IMR-90 (cell line): ENCODE results near the gene HSPA1A. TPM values are rescaled to one million over a fixed set of nuclear protein-coding genes. Genes with fewer than 3 reads are reported as not detected.

ENCODE experiments used
- ATAC-seq: fragments of 200-7000 bp; cut with Tn5 transposase; 2 replicates; pipeline ENCODE4 v1.9.1; 2020; ENCODE audit warnings: low read depth, mild to moderate bottlenecking, moderate library complexity
- BruUV-seq: library from RNA; stranded (reverse); fragments of 400-500 nt; replicated peaks from 2 replicates; lab custom pipeline; 2021; lab: Mats Ljungman, UMichigan
- CTCF ChIA-PET: fragments of 300-600 bp; formaldehyde crosslinking; extraction: SDS; loops from one replicate; lab custom pipeline; 2021; ENCODE audit warnings: antibody characterized with exemption; lab: Yijun Ruan, JAX
- POLR2A ChIA-PET: fragments of 300-600 bp; sonication (Branson Sonifier 250); formaldehyde crosslinking; loops from one replicate; lab custom pipeline; 2022; ENCODE audit warnings: antibody characterized with exemption; ENCODE audit not compliant: unreplicated experiment; lab: Charles Lee
- DNase-seq: peaks from one replicate; pipeline ENCODE4 v3.0.0; 2013
- H2AFZ ChIP-seq: replicated peaks from 2 replicates; pipeline ENCODE3; 2013; ENCODE audit warnings: low read length, mild to moderate bottlenecking; ENCODE audit not compliant: poor library complexity
- H2AK5ac ChIP-seq: 2 replicates; pipeline ENCODE4 v1.6.1; 2013; ENCODE audit warnings: low read depth, low read length, inconsistent platforms
- H2AK9ac ChIP-seq: replicated peaks from 2 replicates; pipeline ENCODE3; 2013; ENCODE audit warnings: mild to moderate bottlenecking, low read depth, low read length, moderate library complexity; ENCODE audit not compliant: poor library complexity
- H2BK120ac ChIP-seq: 2 replicates; pipeline ENCODE4 v1.6.1; 2013; ENCODE audit warnings: low read depth, low read length, inconsistent platforms
- H2BK15ac ChIP-seq: 3 replicates; pipeline ENCODE4 v1.6.1; 2013; ENCODE audit warnings: low read depth, low read length, inconsistent platforms
- H2BK20ac ChIP-seq: 2 replicates; pipeline ENCODE4 v1.6.1; 2013; ENCODE audit warnings: low read depth, mild to moderate bottlenecking, inconsistent platforms, low read length, moderate library complexity
- H2BK5ac ChIP-seq: 2 replicates; pipeline ENCODE4 v1.6.1; 2013; ENCODE audit warnings: mild to moderate bottlenecking, low read depth, low read length, inconsistent platforms; ENCODE audit not compliant: poor library complexity, severe bottlenecking
- H3K14ac ChIP-seq: replicated peaks from 2 replicates; pipeline ENCODE4 v1.6.1; 2013; ENCODE audit warnings: low read depth, low read length, inconsistent platforms
- H3K18ac ChIP-seq: 2 replicates; pipeline ENCODE4 v1.6.1; 2013; ENCODE audit warnings: low read depth, low read length, control low read depth
- H3K23ac ChIP-seq: 2 replicates; pipeline ENCODE4 v1.6.1; 2013; ENCODE audit warnings: low read depth, low read length, inconsistent platforms
- H3K27ac ChIP-seq: 2 replicates; pipeline ENCODE4 v1.5.1; 2013; ENCODE audit warnings: mild to moderate bottlenecking, control low read depth, low read length; ENCODE audit not compliant: insufficient read depth
- H3K27me3 ChIP-seq: 2 replicates; pipeline ENCODE4 v1.6.1; 2013; ENCODE audit warnings: low read length; ENCODE audit not compliant: control insufficient read depth, insufficient read depth
- H3K36me3 ChIP-seq: 2 replicates; pipeline ENCODE4 v1.6.1; 2013; ENCODE audit warnings: low read length, mixed read lengths; ENCODE audit not compliant: control insufficient read depth, insufficient read depth
- H3K4ac ChIP-seq: 2 replicates; pipeline ENCODE4 v1.6.1; 2013; ENCODE audit warnings: low read depth, low read length, inconsistent platforms
- H3K4me1 ChIP-seq: 2 replicates; pipeline ENCODE4 v1.6.1; 2013; ENCODE audit warnings: low read length, mixed read lengths; ENCODE audit not compliant: control insufficient read depth, insufficient read depth
- H3K4me2 ChIP-seq: 2 replicates; pipeline ENCODE4 v1.6.1; 2013; ENCODE audit warnings: low read depth, mild to moderate bottlenecking, control low read depth, low read length, moderate library complexity
- H3K4me3 ChIP-seq: 2 replicates; pipeline ENCODE4 v1.5.1; 2013; ENCODE audit warnings: low read depth, mild to moderate bottlenecking, control low read depth, low read length, moderate library complexity; ENCODE audit not compliant: insufficient read depth
- H3K56ac ChIP-seq: 2 replicates; pipeline ENCODE4 v1.6.1; 2013; ENCODE audit warnings: low read length, inconsistent platforms; ENCODE audit not compliant: insufficient read depth; ENCODE audit errors: extremely low read depth
- H3K79me1 ChIP-seq, 2 experiments: 2 replicates each; pipeline ENCODE4 v1.6.1; 2013; ENCODE audit warnings: low read length in 2 of 2, inconsistent platforms in 1 of 2, low read depth in 1 of 2
- H3K9ac ChIP-seq: 2 replicates; pipeline ENCODE4 v1.6.1; 2013; ENCODE audit warnings: low read depth, low read length, control low read depth
- H3K9me1 ChIP-seq: 2 replicates; pipeline ENCODE4 v1.6.1; 2013; ENCODE audit warnings: low read length, inconsistent platforms; ENCODE audit not compliant: insufficient read depth
- H3K9me3 ChIP-seq: 2 replicates; pipeline ENCODE4 v1.6.1; 2013; ENCODE audit warnings: low read length; ENCODE audit not compliant: control insufficient read depth, insufficient read depth
- H4K20me1 ChIP-seq: 2 replicates; pipeline ENCODE4 v1.6.1; 2013; ENCODE audit warnings: low read length, inconsistent platforms; ENCODE audit not compliant: insufficient read depth
- H4K5ac ChIP-seq: 2 replicates; pipeline ENCODE4 v1.6.1; 2013; ENCODE audit warnings: mild to moderate bottlenecking, low read depth, low read length, control low read depth
- H4K8ac ChIP-seq, 2 experiments: 2 replicates each; pipeline ENCODE4 v1.6.1; 2013; ENCODE audit warnings: low read depth in 2 of 2, low read length in 2 of 2, control low read depth in 1 of 2, inconsistent platforms in 1 of 2
- H4K91ac ChIP-seq: 2 replicates; pipeline ENCODE4 v1.6.1; 2013; ENCODE audit warnings: low read depth, low read length, inconsistent platforms; ENCODE audit not compliant: insufficient read depth
- CEBPB ChIP-seq: IDR thresholded peaks from 2 replicates; pipeline ENCODE4 v1.6.1; 2012; ENCODE audit warnings: low read depth, low read length, improper control_type of control experiment
- CHD1 ChIP-seq: IDR thresholded peaks from 2 replicates; pipeline ENCODE4 v1.6.1; 2012; ENCODE audit warnings: low read depth, low read length, improper control_type of control experiment
- FOS ChIP-seq: fragments of 150-350 bp; IDR thresholded peaks from 2 replicates; pipeline ENCODE4 v1.6.1; 2016; ENCODE audit warnings: low read depth, low read length
- MAFK ChIP-seq: IDR thresholded peaks from 2 replicates; pipeline ENCODE4 v1.6.1; 2012; ENCODE audit warnings: low read depth, low read length, improper control_type of control experiment
- MAZ ChIP-seq: IDR thresholded peaks from 2 replicates; pipeline ENCODE4 v1.6.1; 2012; ENCODE audit warnings: low read depth, mild to moderate bottlenecking, low read length, improper control_type of control experiment, moderate library complexity, borderline replicate concordance
- MXI1 ChIP-seq: IDR thresholded peaks from 2 replicates; pipeline ENCODE4 v1.6.1; 2012; ENCODE audit warnings: low read depth, mild to moderate bottlenecking, low read length, moderate library complexity, borderline replicate concordance
- NFE2L2 ChIP-seq: fragments of 150-350 bp; IDR thresholded peaks from 2 replicates; pipeline ENCODE4 v1.6.1; 2016; ENCODE audit warnings: low read depth, mild to moderate bottlenecking, low read length
- POLR2A ChIP-seq: IDR thresholded peaks from 2 replicates; pipeline ENCODE4 v1.6.1; 2012; ENCODE audit warnings: mild to moderate bottlenecking, low read depth, low read length
- RAD21 ChIP-seq: IDR thresholded peaks from 2 replicates; pipeline ENCODE4 v1.6.1; 2012; ENCODE audit warnings: low read length, improper control_type of control experiment
- RCOR1 ChIP-seq: IDR thresholded peaks from 2 replicates; pipeline ENCODE4 v1.6.1; 2012; ENCODE audit warnings: mild to moderate bottlenecking, low read length, improper control_type of control experiment; ENCODE audit not compliant: insufficient replicate concordance
- RFX5 ChIP-seq: IDR thresholded peaks from 2 replicates; pipeline ENCODE4 v1.8.0; 2012; ENCODE audit warnings: low read depth, mild to moderate bottlenecking, low read length, moderate library complexity
- SMC3 ChIP-seq: fragments of 150-350 bp; IDR thresholded peaks from 2 replicates; pipeline ENCODE4 v1.6.1; 2016; ENCODE audit warnings: low read depth, mild to moderate bottlenecking, antibody characterized with exemption, low read length, moderate library complexity
- USF2 ChIP-seq: fragments of 150-350 bp; IDR thresholded peaks from 2 replicates; pipeline ENCODE4 v1.6.1; 2017; ENCODE audit warnings: mild to moderate bottlenecking, antibody characterized with exemption, low read length, low read depth
- WGBS, 2 experiments: methylation state at CpG; one replicate each; pipeline versions ENCODE4 v1.1.5 to v1.1.7; 2013; ENCODE audit warnings: missing lambda C conversion rate in 2 of 2; ENCODE audit not compliant: insufficient read length in 1 of 2; ENCODE audit errors: extremely low coverage in 2 of 2; 5-methylcytosine and 5-hydroxymethylcytosine counted together
- dilution Hi-C: fragments of 300-500 bp; cut with HindIII; formaldehyde crosslinking; loops from one replicate; pipeline ENCODE4 v1.14.3; 2018; ENCODE audit warnings: low sequenced_read_pairs; ENCODE audit not compliant: unreplicated experiment
- in situ Hi-C: fragments of 300-500 bp; cut with MboI; formaldehyde crosslinking; loops from 3 replicates; pipeline ENCODE4 v1.14.3; 2019; ENCODE audit warnings: low sequenced_read_pairs, inconsistent platforms, mixed read lengths
- intact Hi-C: fragments of 100-400 bp; cut with micrococcal nuclease; formaldehyde crosslinking; loops from 2 replicates; pipeline ENCODE4 v1.10.0; 2022
- polyA plus RNA-seq, 3 experiments: library from polyadenylated mRNA; depleted of rRNA; stranded (reverse); fragments of >200 nt; gene quantifications; 2 replicates each; pipeline ENCODE4 v1.2.3, GENCODE V29; 2012; ENCODE audit warnings: low replicate concordance in 1 of 3
- total RNA-seq: library from RNA; depleted of rRNA; stranded (reverse); fragments of >200 nt; gene quantifications from 2 replicates; pipeline ENCODE4 v1.2.3, GENCODE V29; 2012
- TF ChIP-seq, protein P1 (sequence below): conservative IDR thresholded peaks from 2 replicates; pipeline ENCODE4 v1.5.1; 2012; ENCODE audit warnings: mild to moderate bottlenecking, low read depth, low read length, improper control_type of control experiment

HSPA1A gene
- total and polyA plus RNA-seq, 2 of the 4 experiments (the other 2 are of a cell fraction): 94.6 to 95.3 TPM

GRCh38 chr6:31795616-31796298, 19.6 kb upstream of the HSPA1A start, which contains the start of gene VARS1 (continued):
- peak; percentile 61 for TF ChIP-seq SMC3
- no peak for TF ChIP-seq NFE2L2
- TF ChIP-seq RFX5: no peak

DNA sequence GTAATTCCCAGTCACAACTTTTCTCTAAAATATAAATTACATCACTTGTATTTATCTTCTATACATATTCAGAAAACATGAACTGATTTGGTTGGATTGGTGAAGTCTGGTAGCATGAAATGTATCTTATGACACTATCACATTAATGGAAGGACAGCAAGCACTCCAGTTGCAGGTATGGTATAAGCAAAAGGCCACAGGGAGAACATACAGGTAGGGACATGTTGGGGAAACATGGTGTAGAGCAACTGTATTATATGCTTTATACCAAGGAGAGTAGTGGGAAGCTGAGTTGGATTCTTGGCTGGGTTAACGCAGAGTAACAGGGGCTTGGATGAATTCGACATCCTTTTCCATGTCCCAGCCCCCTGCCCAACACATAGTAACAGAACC, 18.4 kb upstream of the HSPA1A start:
- Histone ChIP-seq H3K4me1 (no peaks in the 10 kb centered on the region; the same call in 1 of the 2 replicates), H2AK5ac (no peak overlapping the region), H3K18ac (no peak overlapping the region), H3K14ac (no peak overlapping the region), H3K36me3 (peaks cover 10% of the 10 kb centered on the region), H2BK20ac (no peak overlapping the region), H3K9ac (no peak overlapping the region), H3K4me3 (no peak overlapping the region), H3K56ac (no peak overlapping the region), H2BK120ac (no peak overlapping the region), H2BK15ac (no peak overlapping the region), H4K8ac (no peak overlapping the region), H3K9me3 (no peaks in the 10 kb centered on the region), H3K4me2 (no peak overlapping the region), H3K27me3 (no peaks in the 10 kb centered on the region), H2AK9ac (no peak overlapping the region), H3K23ac (no peak overlapping the region), H4K91ac (no peak overlapping the region), H3K9me1 (no peaks in the 10 kb centered on the region), H3K4ac (no peak overlapping the region), H4K20me1 (no peaks in the 10 kb centered on the region), H2BK5ac (no peak overlapping the region), H4K5ac (no peak overlapping the region), H3K79me1 (peaks cover 0 to 35% of the 10 kb centered on the region in 2 experiments), H3K27ac (no peak overlapping the region), H2AFZ (no peak overlapping the region)
- DNase-seq (no peak), ATAC-seq (no peak)
- ChIA-PET CTCF (interaction anchor here (1.6 kb wide), 1 partner anchor 9 kb away, joined by 10 read pairs; the partner anchor contains the start of gene LSM2), POLR2A (no interaction called here)
- in situ Hi-C loops (no loop called here), dilution Hi-C loops (no loop called here), intact Hi-C loops (no loop called here)
- 90% methylated on average over 2 of the region's 2 CpGs; no CpG with 5 or more reads in 1 of the 2 experiments for WGBS, 2 experiments
- no TSS peak for BruUV-seq
- TF ChIP-seq RAD21: no peak
- no peak for TF ChIP-seq USF2
- TF ChIP-seq CEBPB: no peak
- no peak for TF ChIP-seq MAFK
- TF ChIP-seq RFX5: no peak
- no peak for TF ChIP-seq POLR2A
- no peak for TF ChIP-seq RCOR1
- TF ChIP-seq, protein P1, sequence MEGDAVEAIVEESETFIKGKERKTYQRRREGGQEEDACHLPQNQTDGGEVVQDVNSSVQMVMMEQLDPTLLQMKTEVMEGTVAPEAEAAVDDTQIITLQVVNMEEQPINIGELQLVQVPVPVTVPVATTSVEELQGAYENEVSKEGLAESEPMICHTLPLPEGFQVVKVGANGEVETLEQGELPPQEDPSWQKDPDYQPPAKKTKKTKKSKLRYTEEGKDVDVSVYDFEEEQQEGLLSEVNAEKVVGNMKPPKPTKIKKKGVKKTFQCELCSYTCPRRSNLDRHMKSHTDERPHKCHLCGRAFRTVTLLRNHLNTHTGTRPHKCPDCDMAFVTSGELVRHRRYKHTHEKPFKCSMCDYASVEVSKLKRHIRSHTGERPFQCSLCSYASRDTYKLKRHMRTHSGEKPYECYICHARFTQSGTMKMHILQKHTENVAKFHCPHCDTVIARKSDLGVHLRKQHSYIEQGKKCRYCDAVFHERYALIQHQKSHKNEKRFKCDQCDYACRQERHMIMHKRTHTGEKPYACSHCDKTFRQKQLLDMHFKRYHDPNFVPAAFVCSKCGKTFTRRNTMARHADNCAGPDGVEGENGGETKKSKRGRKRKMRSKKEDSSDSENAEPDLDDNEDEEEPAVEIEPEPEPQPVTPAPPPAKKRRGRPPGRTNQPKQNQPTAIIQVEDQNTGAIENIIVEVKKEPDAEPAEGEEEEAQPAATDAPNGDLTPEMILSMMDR: no peak
- no peak for TF ChIP-seq NFE2L2
- no peak for TF ChIP-seq CHD1
- TF ChIP-seq FOS: no peak
- TF ChIP-seq MXI1: no peak
- no peak for TF ChIP-seq MAZ
